Activated naive CD4-positive, alpha-beta T cell treated with anti-CD3 and anti-CD28 coated beads, Interleukin-2, amount 50 U/mL, for 72 hours (primary cell): ENCODE measurements around the gene C1orf21. TPM values are rescaled to one million over a fixed set of nuclear protein-coding genes. Genes with fewer than 3 reads are reported as not detected.

ENCODE experiments used
- ATAC-seq, 2 donors: fragments of 150-1000 bp; cut with Tn5 transposase; 2 replicates each; pipeline ENCODE4 v1.10.0; 2021; ENCODE audit warnings: mild to moderate bottlenecking in 2 of 2, moderate library complexity in 2 of 2
- DNase-seq, 2 donors: peaks; one replicate each; pipeline ENCODE4 v3.0.0; 2021 to 2022; ENCODE audit warnings: low spot score in 2 of 2
- H3K27ac Mint-ChIP-seq, 2 donors: one replicate each; pipeline ENCODE4 v1.8.0; 2022; ENCODE audit warnings: mild to moderate bottlenecking in 2 of 2, mixed read lengths in 2 of 2
- H3K36me3 Mint-ChIP-seq, 2 donors: one replicate each; pipeline ENCODE4 v1.8.0; 2022; ENCODE audit warnings: mixed read lengths in 2 of 2
- H3K9me3 Mint-ChIP-seq, 2 donors: one replicate each; pipeline ENCODE4 v1.8.0; 2022; ENCODE audit warnings: mixed read lengths in 2 of 2
- total RNA-seq, 2 donors: library from RNA; stranded (reverse); gene quantifications; one replicate each; pipeline ENCODE4 v1.2.3, GENCODE V29; 2022

The C1orf21 gene
- total RNA-seq, 2 donors from 2014 or later = 2.2 to 2.3 TPM

GRCh38 chr1:184664661-184665060 lies 277.8 kb downstream of the C1orf21 start:
- H3K27ac Mint-ChIP-seq = no peak overlapping the region
- H3K9me3 Mint-ChIP-seq = no peaks in the 10 kb centered on the region
- ATAC-seq = no peak
- no peak for DNase-seq
- H3K36me3 Mint-ChIP-seq = no peaks in the 10 kb centered on the region

DNA sequence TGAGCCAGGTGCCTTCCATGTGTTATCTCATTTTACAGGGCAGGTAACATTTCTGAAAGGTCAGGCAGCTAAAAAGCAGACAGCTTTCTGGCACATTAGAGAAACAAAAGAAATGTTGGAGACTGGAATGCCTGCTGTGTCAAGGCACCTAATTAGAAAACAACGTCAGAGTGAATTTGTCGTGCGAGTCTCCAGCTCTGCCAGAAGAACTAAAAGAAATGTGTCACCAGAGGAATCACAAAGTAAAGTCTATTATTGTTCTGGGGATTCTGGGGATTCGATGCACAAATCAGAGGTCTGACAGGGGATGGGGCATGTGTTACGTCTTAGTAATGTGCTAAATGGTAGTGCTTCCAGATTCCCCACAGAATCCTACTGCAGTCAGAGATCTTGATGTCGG lies 278.5 kb downstream of the C1orf21 start:
- no peak for DNase-seq
- ATAC-seq = no peak
- no peaks in the 10 kb centered on the region for H3K9me3 Mint-ChIP-seq
- H3K27ac Mint-ChIP-seq = no peak overlapping the region
- no peaks in the 10 kb centered on the region for H3K36me3 Mint-ChIP-seq

GRCh38 chr1:184669391-184669790 lies 282.6 kb downstream of the C1orf21 start:
- no peaks in the 10 kb centered on the region for H3K9me3 Mint-ChIP-seq
- H3K27ac Mint-ChIP-seq = no peak overlapping the region
- DNase-seq = no peak
- H3K36me3 Mint-ChIP-seq = no peaks in the 10 kb centered on the region
- ATAC-seq = no peak

DNA sequence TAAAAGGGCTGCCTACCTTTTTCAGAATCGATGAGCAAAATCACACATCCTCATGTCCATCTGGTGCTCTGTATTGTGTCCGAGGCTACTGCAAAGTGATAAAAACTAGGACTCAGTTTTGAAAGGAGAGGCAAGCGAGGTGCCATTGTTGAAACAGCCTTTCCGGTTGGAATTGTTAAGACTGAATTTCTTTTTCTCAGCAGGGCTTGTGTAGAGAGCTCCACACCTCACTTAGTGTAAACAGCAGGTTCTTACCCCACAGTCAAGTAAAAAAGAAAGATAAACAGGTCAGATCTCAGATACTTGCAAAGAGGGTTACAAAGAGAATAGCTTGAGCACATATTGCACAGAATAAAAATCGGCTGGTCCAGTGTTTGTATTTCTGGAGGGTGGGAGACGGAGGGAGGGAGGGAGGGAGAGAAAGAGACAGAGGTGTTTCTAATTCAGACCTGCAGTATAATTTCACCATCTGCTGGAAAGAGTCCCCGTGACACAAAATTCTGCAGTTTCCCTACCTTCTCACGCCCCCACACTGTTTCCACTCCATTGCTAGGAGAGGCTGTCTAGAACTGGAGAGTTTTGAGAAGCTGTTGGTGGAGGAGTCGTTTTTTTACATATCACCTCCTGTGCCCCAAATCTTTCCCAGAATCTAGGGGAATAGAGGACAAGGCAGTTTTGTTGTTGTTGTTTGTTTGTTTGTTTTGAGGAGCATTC lies 285.3 kb downstream of the C1orf21 start:
- DNase-seq (no peak), ATAC-seq (no peak)
- Mint-ChIP-seq H3K36me3 (no peaks in the 10 kb centered on the region), H3K9me3 (no peaks in the 10 kb centered on the region), H3K27ac (no peak overlapping the region)

DNA sequence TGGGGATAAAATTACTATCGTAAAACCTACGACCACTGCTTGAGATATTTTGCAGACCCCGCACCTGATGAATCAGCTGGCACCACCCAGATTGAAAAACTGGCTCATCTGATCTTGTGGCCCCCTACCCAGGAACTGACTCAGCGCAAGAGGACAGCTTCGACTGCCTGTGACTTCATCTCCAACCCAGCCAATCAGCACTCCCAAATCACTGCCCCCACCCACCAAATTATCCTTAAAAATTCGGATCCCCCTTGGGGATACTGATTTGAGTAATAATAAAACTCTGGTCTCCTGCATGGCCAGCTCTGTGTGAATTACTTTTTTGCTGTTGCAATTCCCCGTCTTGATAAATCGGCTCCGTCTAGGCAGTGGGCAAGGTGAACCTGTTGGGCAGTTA lies 286.5 kb downstream of the C1orf21 start:
- Mint-ChIP-seq H3K27ac (no peak overlapping the region), H3K36me3 (no peaks in the 10 kb centered on the region), H3K9me3 (no peaks in the 10 kb centered on the region)
- DNase-seq (no peak), ATAC-seq (no peak)

GRCh38 chr1:184677344-184677743 lies 290.5 kb downstream of the C1orf21 start:
- DNase-seq (no peak), ATAC-seq (no peak)
- H3K9me3 Mint-ChIP-seq = peaks cover 10 to 13% of the 10 kb centered on the region in 2 donors

More at GRCh38 chr1:184677344-184677743, 290.5 kb downstream of the C1orf21 start:
- Mint-ChIP-seq H3K27ac (no peak overlapping the region), H3K36me3 (peaks cover 6 to 11% of the 10 kb centered on the region in 2 donors)
